IMR-90 (cell line): ENCODE data around the gene MRPL57. TPM values are rescaled to one million over a fixed set of nuclear protein-coding genes. Genes with fewer than 3 reads are reported as not detected.
"Not testable (repeated sequence)": the region's sequence is repeated elsewhere in the genome, so short reads cannot be mapped to it uniquely, and the experiment has no call there.

ENCODE experiments used
- ATAC-seq: fragments of 200-7000 bp; cut with Tn5 transposase; 2 replicates; pipeline ENCODE4 v1.9.1; 2020; ENCODE audit warnings: low read depth, mild to moderate bottlenecking, moderate library complexity
- BruUV-seq: library from RNA; stranded (reverse); fragments of 400-500 nt; replicated peaks from 2 replicates; lab custom pipeline; 2021; lab: Mats Ljungman, UMichigan
- CTCF ChIA-PET: fragments of 300-600 bp; formaldehyde crosslinking; extraction: SDS; loops from one replicate; lab custom pipeline; 2021; ENCODE audit warnings: antibody characterized with exemption; lab: Yijun Ruan, JAX
- POLR2A ChIA-PET: fragments of 300-600 bp; sonication (Branson Sonifier 250); formaldehyde crosslinking; loops from one replicate; lab custom pipeline; 2022; ENCODE audit warnings: antibody characterized with exemption; ENCODE audit not compliant: unreplicated experiment; lab: Charles Lee
- DNase-seq: peaks from one replicate; pipeline ENCODE4 v3.0.0; 2013
- H2AFZ ChIP-seq: replicated peaks from 2 replicates; pipeline ENCODE3; 2013; ENCODE audit warnings: low read length, mild to moderate bottlenecking; ENCODE audit not compliant: poor library complexity
- H2AK5ac ChIP-seq: 2 replicates; pipeline ENCODE4 v1.6.1; 2013; ENCODE audit warnings: low read depth, low read length, inconsistent platforms
- H2AK9ac ChIP-seq: replicated peaks from 2 replicates; pipeline ENCODE3; 2013; ENCODE audit warnings: mild to moderate bottlenecking, low read depth, low read length, moderate library complexity; ENCODE audit not compliant: poor library complexity
- H2BK120ac ChIP-seq: 2 replicates; pipeline ENCODE4 v1.6.1; 2013; ENCODE audit warnings: low read depth, low read length, inconsistent platforms
- H2BK15ac ChIP-seq: 3 replicates; pipeline ENCODE4 v1.6.1; 2013; ENCODE audit warnings: low read depth, low read length, inconsistent platforms
- H2BK20ac ChIP-seq: 2 replicates; pipeline ENCODE4 v1.6.1; 2013; ENCODE audit warnings: low read depth, mild to moderate bottlenecking, inconsistent platforms, low read length, moderate library complexity
- H2BK5ac ChIP-seq: 2 replicates; pipeline ENCODE4 v1.6.1; 2013; ENCODE audit warnings: mild to moderate bottlenecking, low read depth, low read length, inconsistent platforms; ENCODE audit not compliant: poor library complexity, severe bottlenecking
- H3K14ac ChIP-seq: replicated peaks from 2 replicates; pipeline ENCODE4 v1.6.1; 2013; ENCODE audit warnings: low read depth, low read length, inconsistent platforms
- H3K18ac ChIP-seq: 2 replicates; pipeline ENCODE4 v1.6.1; 2013; ENCODE audit warnings: low read depth, low read length, control low read depth
- H3K23ac ChIP-seq: 2 replicates; pipeline ENCODE4 v1.6.1; 2013; ENCODE audit warnings: low read depth, low read length, inconsistent platforms
- H3K27ac ChIP-seq: 2 replicates; pipeline ENCODE4 v1.5.1; 2013; ENCODE audit warnings: mild to moderate bottlenecking, control low read depth, low read length; ENCODE audit not compliant: insufficient read depth
- H3K27me3 ChIP-seq: 2 replicates; pipeline ENCODE4 v1.6.1; 2013; ENCODE audit warnings: low read length; ENCODE audit not compliant: control insufficient read depth, insufficient read depth
- H3K36me3 ChIP-seq: 2 replicates; pipeline ENCODE4 v1.6.1; 2013; ENCODE audit warnings: low read length, mixed read lengths; ENCODE audit not compliant: control insufficient read depth, insufficient read depth
- H3K4ac ChIP-seq: 2 replicates; pipeline ENCODE4 v1.6.1; 2013; ENCODE audit warnings: low read depth, low read length, inconsistent platforms
- H3K4me1 ChIP-seq: 2 replicates; pipeline ENCODE4 v1.6.1; 2013; ENCODE audit warnings: low read length, mixed read lengths; ENCODE audit not compliant: control insufficient read depth, insufficient read depth
- H3K4me2 ChIP-seq: 2 replicates; pipeline ENCODE4 v1.6.1; 2013; ENCODE audit warnings: low read depth, mild to moderate bottlenecking, control low read depth, low read length, moderate library complexity
- H3K4me3 ChIP-seq: 2 replicates; pipeline ENCODE4 v1.5.1; 2013; ENCODE audit warnings: low read depth, mild to moderate bottlenecking, control low read depth, low read length, moderate library complexity; ENCODE audit not compliant: insufficient read depth
- H3K56ac ChIP-seq: 2 replicates; pipeline ENCODE4 v1.6.1; 2013; ENCODE audit warnings: low read length, inconsistent platforms; ENCODE audit not compliant: insufficient read depth; ENCODE audit errors: extremely low read depth
- H3K79me1 ChIP-seq, 2 experiments: 2 replicates each; pipeline ENCODE4 v1.6.1; 2013; ENCODE audit warnings: low read length in 2 of 2, inconsistent platforms in 1 of 2, low read depth in 1 of 2
- H3K9ac ChIP-seq: 2 replicates; pipeline ENCODE4 v1.6.1; 2013; ENCODE audit warnings: low read depth, low read length, control low read depth
- H3K9me1 ChIP-seq: 2 replicates; pipeline ENCODE4 v1.6.1; 2013; ENCODE audit warnings: low read length, inconsistent platforms; ENCODE audit not compliant: insufficient read depth
- H3K9me3 ChIP-seq: 2 replicates; pipeline ENCODE4 v1.6.1; 2013; ENCODE audit warnings: low read length; ENCODE audit not compliant: control insufficient read depth, insufficient read depth
- H4K20me1 ChIP-seq: 2 replicates; pipeline ENCODE4 v1.6.1; 2013; ENCODE audit warnings: low read length, inconsistent platforms; ENCODE audit not compliant: insufficient read depth
- H4K5ac ChIP-seq: 2 replicates; pipeline ENCODE4 v1.6.1; 2013; ENCODE audit warnings: mild to moderate bottlenecking, low read depth, low read length, control low read depth
- H4K8ac ChIP-seq, 2 experiments: 2 replicates each; pipeline ENCODE4 v1.6.1; 2013; ENCODE audit warnings: low read depth in 2 of 2, low read length in 2 of 2, control low read depth in 1 of 2, inconsistent platforms in 1 of 2
- H4K91ac ChIP-seq: 2 replicates; pipeline ENCODE4 v1.6.1; 2013; ENCODE audit warnings: low read depth, low read length, inconsistent platforms; ENCODE audit not compliant: insufficient read depth
- MAFK ChIP-seq: IDR thresholded peaks from 2 replicates; pipeline ENCODE4 v1.6.1; 2012; ENCODE audit warnings: low read depth, low read length, improper control_type of control experiment
- MAZ ChIP-seq: IDR thresholded peaks from 2 replicates; pipeline ENCODE4 v1.6.1; 2012; ENCODE audit warnings: low read depth, mild to moderate bottlenecking, low read length, improper control_type of control experiment, moderate library complexity, borderline replicate concordance
- NFE2L2 ChIP-seq: fragments of 150-350 bp; IDR thresholded peaks from 2 replicates; pipeline ENCODE4 v1.6.1; 2016; ENCODE audit warnings: low read depth, mild to moderate bottlenecking, low read length
- RAD21 ChIP-seq: IDR thresholded peaks from 2 replicates; pipeline ENCODE4 v1.6.1; 2012; ENCODE audit warnings: low read length, improper control_type of control experiment
- RCOR1 ChIP-seq: IDR thresholded peaks from 2 replicates; pipeline ENCODE4 v1.6.1; 2012; ENCODE audit warnings: mild to moderate bottlenecking, low read length, improper control_type of control experiment; ENCODE audit not compliant: insufficient replicate concordance
- SMC3 ChIP-seq: fragments of 150-350 bp; IDR thresholded peaks from 2 replicates; pipeline ENCODE4 v1.6.1; 2016; ENCODE audit warnings: low read depth, mild to moderate bottlenecking, antibody characterized with exemption, low read length, moderate library complexity
- WGBS, 2 experiments: methylation state at CpG; one replicate each; pipeline versions ENCODE4 v1.1.5 to v1.1.7; 2013; ENCODE audit warnings: missing lambda C conversion rate in 2 of 2; ENCODE audit not compliant: insufficient read length in 1 of 2; ENCODE audit errors: extremely low coverage in 2 of 2; 5-methylcytosine and 5-hydroxymethylcytosine counted together
- dilution Hi-C: fragments of 300-500 bp; cut with HindIII; formaldehyde crosslinking; loops from one replicate; pipeline ENCODE4 v1.14.3; 2018; ENCODE audit warnings: low sequenced_read_pairs; ENCODE audit not compliant: unreplicated experiment
- in situ Hi-C: fragments of 300-500 bp; cut with MboI; formaldehyde crosslinking; loops from 3 replicates; pipeline ENCODE4 v1.14.3; 2019; ENCODE audit warnings: low sequenced_read_pairs, inconsistent platforms, mixed read lengths
- intact Hi-C: fragments of 100-400 bp; cut with micrococcal nuclease; formaldehyde crosslinking; loops from 2 replicates; pipeline ENCODE4 v1.10.0; 2022
- polyA plus RNA-seq, 3 experiments: library from polyadenylated mRNA; depleted of rRNA; stranded (reverse); fragments of >200 nt; gene quantifications; 2 replicates each; pipeline ENCODE4 v1.2.3, GENCODE V29; 2012; ENCODE audit warnings: low replicate concordance in 1 of 3
- total RNA-seq: library from RNA; depleted of rRNA; stranded (reverse); fragments of >200 nt; gene quantifications from 2 replicates; pipeline ENCODE4 v1.2.3, GENCODE V29; 2012

Gene MRPL57
- total and polyA plus RNA-seq, 2 of the 4 experiments (the other 2 are of a cell fraction): 7.0 to 8.0 TPM

GRCh38 chr13:21219036-21219381 is 42.6 kb downstream of the MRPL57 start:
- Histone ChIP-seq H3K9ac (no peak overlapping the region), H3K9me1 (no peaks in the 10 kb centered on the region), H3K9me3 (peaks cover 4% of the 10 kb centered on the region; the same call in 1 of the 2 replicates), H2BK15ac (no peak overlapping the region), H3K4ac (no peak overlapping the region), H3K4me1 (no peaks in the 10 kb centered on the region), H2AK9ac (no peak overlapping the region), H3K36me3 (no peaks in the 10 kb centered on the region), H4K20me1 (no peaks in the 10 kb centered on the region), H2BK120ac (no peak overlapping the region), H3K79me1 (no peaks in the 10 kb centered on the region), H3K4me2 (no peak overlapping the region), H4K8ac (no peak overlapping the region), H3K56ac (no peak overlapping the region), H3K23ac (no peak overlapping the region), H3K27ac (no peak overlapping the region), H2AK5ac (no peak overlapping the region), H3K27me3 (peaks cover 3% of the 10 kb centered on the region), H4K91ac (no peak overlapping the region), H2BK5ac (no peak overlapping the region), H3K18ac (no peak overlapping the region), H3K4me3 (no peak overlapping the region), H2AFZ (no peak overlapping the region), H3K14ac (no peak overlapping the region), H4K5ac (no peak overlapping the region), H2BK20ac (no peak overlapping the region)
- ChIA-PET POLR2A (no interaction called here), CTCF (interaction anchor here (0.8 kb wide), 1 partner anchor 11 kb away, joined by 3 read pairs; no protein-coding TSS in a partner anchor)
- WGBS, 2 experiments: no CpG with 5 or more reads among the region's 3 CpGs
- ATAC-seq (no peak), DNase-seq (no peak)
- dilution Hi-C loops (no loop called here), intact Hi-C loops (no loop called here), in situ Hi-C loops (no loop called here)
- no peak for TF ChIP-seq NFE2L2
- TF ChIP-seq MAFK: no peak
- TF ChIP-seq MAZ: no peak
- no peak for TF ChIP-seq SMC3
- no peak for TF ChIP-seq RAD21
- no peak for TF ChIP-seq RCOR1
- BruUV-seq: no TSS peak

GRCh38 chr13:21219716-21220115 is 43.3 kb downstream of the MRPL57 start:
- H3K9me1 ChIP-seq, H3K4me3 ChIP-seq, H2BK120ac ChIP-seq, H3K79me1 ChIP-seq, H3K23ac ChIP-seq, H2AK5ac ChIP-seq, H2AFZ ChIP-seq, H4K5ac ChIP-seq, H3K27ac ChIP-seq, H4K8ac ChIP-seq, in situ Hi-C loops, H2AK9ac ChIP-seq, H2BK20ac ChIP-seq, H3K27me3 ChIP-seq, H3K14ac ChIP-seq, BruUV-seq, H4K20me1 ChIP-seq, H3K4me2 ChIP-seq, DNase-seq, H3K36me3 ChIP-seq, ATAC-seq, H3K4me1 ChIP-seq, dilution Hi-C loops, POLR2A ChIA-PET, H4K91ac ChIP-seq, H3K9me3 ChIP-seq, H2BK15ac ChIP-seq, H2BK5ac ChIP-seq, H3K9ac ChIP-seq, H3K56ac ChIP-seq, H3K4ac ChIP-seq, intact Hi-C loops, H3K18ac ChIP-seq: not testable (repeated sequence)
- WGBS, 2 experiments: no CpG with 5 or more reads among the region's 3 CpGs
- CTCF ChIA-PET: interaction anchor here (0.8 kb wide), 1 partner anchor 11 kb away, joined by 3 read pairs; no protein-coding TSS in a partner anchor
